HEK293 (cell line): ENCODE data around the gene TFAP2B.

Experiments
- CTCF ChIA-PET: fragments of 350-600 bp; formaldehyde crosslinking; extraction: SDS; loops from one replicate; lab custom pipeline; 2021; ENCODE audit warnings: antibody characterized with exemption; lab: Yijun Ruan, JAX
- POLR2A ChIA-PET: fragments of 300-600 bp; formaldehyde crosslinking; extraction: SDS; loops from one replicate; lab custom pipeline; 2020; ENCODE audit warnings: antibody characterized with exemption, inconsistent platforms; lab: Yijun Ruan, JAX
- H3K27ac ChIP-seq: fragments of 200-500 bp; sonication (Bioruptor generic); 2 replicates; pipeline ENCODE4 v1.5.1; 2014; ENCODE audit warnings: low read depth, low read length, control low read depth, inconsistent platforms; ENCODE audit errors: extremely low read depth
- H3K36me3 ChIP-seq, 2 experiments: fragments of 200-500 bp in 1 of 2; sonication (Bioruptor generic) in 1 of 2; 1 replicate in 1 of 2; 2 replicates in 1 of 2; pipeline ENCODE4 v1.5.1; 2014 to 2017; ENCODE audit warnings: inconsistent platforms in 2 of 2, low read length in 2 of 2; ENCODE audit not compliant: control insufficient read depth in 2 of 2, insufficient read depth in 1 of 2
- H3K4me1 ChIP-seq: fragments of 200-500 bp; sonication (Bioruptor generic); 2 replicates; pipeline ENCODE4 v1.5.1; 2014; ENCODE audit warnings: mild to moderate bottlenecking, low read length, inconsistent platforms; ENCODE audit not compliant: control insufficient read depth, insufficient read depth
- H3K4me3 ChIP-seq: 2 replicates; pipeline ENCODE4 v1.5.1; 2011; ENCODE audit warnings: low read depth, mild to moderate bottlenecking, control low read depth, low read length, moderate library complexity
- H3K9me3 ChIP-seq: fragments of 200-500 bp; sonication (Bioruptor generic); 2 replicates; pipeline ENCODE4 v1.5.1; 2014; ENCODE audit warnings: low read depth, low read length, inconsistent platforms; ENCODE audit not compliant: control insufficient read depth, insufficient read depth
- KLF7 ChIP-seq: fragments of 450-650 bp; formaldehyde crosslinking; IDR thresholded peaks from 2 replicates; pipeline ENCODE4 v1.5.1; 2016; ENCODE audit warnings: missing biosample characterization, missing genetic modification characterization, borderline replicate concordance
- MEIS1 ChIP-seq: sonication (generic); formaldehyde crosslinking; IDR thresholded peaks from 2 replicates; pipeline ENCODE4 v1.8.1; 2022; ENCODE audit warnings: missing genetic modification reagents, mild to moderate bottlenecking, borderline replicate concordance
- OSR2 ChIP-seq: fragments of 450-650 bp; formaldehyde crosslinking; IDR thresholded peaks from 2 replicates; pipeline ENCODE4 v1.5.1; 2016; ENCODE audit warnings: missing biosample characterization, missing genetic modification characterization
- ZBTB1 ChIP-seq: fragments of 450-650 bp; formaldehyde crosslinking; IDR thresholded peaks from 2 replicates; pipeline ENCODE4 v1.5.1; 2016; ENCODE audit warnings: missing biosample characterization, missing genetic modification characterization
- ZBTB6 ChIP-seq: fragments of 450-650 bp; formaldehyde crosslinking; IDR thresholded peaks from 2 replicates; pipeline ENCODE4 v1.5.1; 2017; ENCODE audit warnings: missing biosample characterization, missing genetic modification characterization
- ZBTB8A ChIP-seq: fragments of 450-650 bp; formaldehyde crosslinking; IDR thresholded peaks from 2 replicates; pipeline ENCODE4 v1.5.1; 2016; ENCODE audit warnings: missing biosample characterization, missing genetic modification characterization
- ZFP3 ChIP-seq: fragments of 450-650 bp; formaldehyde crosslinking; IDR thresholded peaks from 2 replicates; pipeline ENCODE4 v1.5.1; 2016; ENCODE audit warnings: low read depth, missing biosample characterization, missing genetic modification characterization
- ZNF10 ChIP-seq: fragments of 450-650 bp; formaldehyde crosslinking; IDR thresholded peaks from 2 replicates; pipeline ENCODE4 v1.5.1; 2017; ENCODE audit warnings: missing biosample characterization, missing genetic modification characterization
- ZNF133 ChIP-seq: fragments of 450-650 bp; formaldehyde crosslinking; IDR thresholded peaks from 2 replicates; pipeline ENCODE4 v1.5.1; 2016; ENCODE audit warnings: missing biosample characterization, missing genetic modification characterization
- ZNF335 ChIP-seq: fragments of 450-650 bp; formaldehyde crosslinking; conservative IDR thresholded peaks from 2 replicates; pipeline ENCODE4 v1.5.1; 2016; ENCODE audit warnings: missing biosample characterization, missing genetic modification characterization
- ZNF433 ChIP-seq: fragments of 450-650 bp; formaldehyde crosslinking; IDR thresholded peaks from 2 replicates; pipeline ENCODE4 v1.5.1; 2016; ENCODE audit warnings: missing biosample characterization, missing genetic modification characterization, low read depth
- ZNF623 ChIP-seq: fragments of 450-650 bp; formaldehyde crosslinking; IDR thresholded peaks from 2 replicates; pipeline ENCODE4 v1.5.1; 2016; ENCODE audit warnings: missing biosample characterization, missing genetic modification characterization
- ZNF654 ChIP-seq: fragments of 450-650 bp; formaldehyde crosslinking; IDR thresholded peaks from 2 replicates; pipeline ENCODE4 v1.5.1; 2016; ENCODE audit warnings: low read depth, missing biosample characterization, missing genetic modification characterization
- ZNF704 ChIP-seq: fragments of 450-650 bp; formaldehyde crosslinking; IDR thresholded peaks from 2 replicates; pipeline ENCODE4 v1.5.1; 2016; ENCODE audit warnings: missing biosample characterization, missing genetic modification characterization
- ZNF792 ChIP-seq: fragments of 450-650 bp; formaldehyde crosslinking; IDR thresholded peaks from 2 replicates; pipeline ENCODE4 v1.5.1; 2016; ENCODE audit warnings: missing biosample characterization, missing genetic modification characterization
- ZSCAN16 ChIP-seq: fragments of 450-650 bp; formaldehyde crosslinking; IDR thresholded peaks from 2 replicates; pipeline ENCODE4 v1.5.1; 2016; ENCODE audit warnings: missing biosample characterization, missing genetic modification characterization
- TF ChIP-seq, protein P1 (sequence below): fragments of 450-650 bp; formaldehyde crosslinking; IDR thresholded peaks from 2 replicates; pipeline ENCODE4 v1.5.1; 2016; ENCODE audit warnings: missing biosample characterization, missing genetic modification characterization
- TF ChIP-seq, protein P2 (sequence below): fragments of 450-650 bp; formaldehyde crosslinking; IDR thresholded peaks from 2 replicates; pipeline ENCODE4 v1.5.1; 2017; ENCODE audit warnings: missing biosample characterization, mild to moderate bottlenecking, missing genetic modification characterization, moderate library complexity
- TF ChIP-seq, protein P3 (sequence below): fragments of 450-650 bp; formaldehyde crosslinking; IDR thresholded peaks from 2 replicates; pipeline ENCODE4 v1.5.1; 2016; ENCODE audit warnings: missing biosample characterization, missing genetic modification characterization
- TF ChIP-seq, protein P4 (sequence below): IDR thresholded peaks from 2 replicates; pipeline ENCODE4 v1.6.1; 2011; ENCODE audit warnings: mild to moderate bottlenecking, low read depth, low read length, borderline replicate concordance

The TFAP2B gene

GRCh38 chr6:50791900-50792508 lies 26.7 kb upstream of the TFAP2B start:
- ChIA-PET POLR2A (no interaction called here), CTCF (interaction anchor here (0.5 to 1.2 kb wide), 4 partner anchors 11 to 1053 kb away, joined by 3 to 5 read pairs (median 4); no protein-coding TSS in a partner anchor)
- H3K4me3 ChIP-seq = no peak overlapping the region
- H3K27ac ChIP-seq = no peak overlapping the region
- H3K9me3 ChIP-seq = no peaks in the 10 kb centered on the region
- TF ChIP-seq, protein P1, sequence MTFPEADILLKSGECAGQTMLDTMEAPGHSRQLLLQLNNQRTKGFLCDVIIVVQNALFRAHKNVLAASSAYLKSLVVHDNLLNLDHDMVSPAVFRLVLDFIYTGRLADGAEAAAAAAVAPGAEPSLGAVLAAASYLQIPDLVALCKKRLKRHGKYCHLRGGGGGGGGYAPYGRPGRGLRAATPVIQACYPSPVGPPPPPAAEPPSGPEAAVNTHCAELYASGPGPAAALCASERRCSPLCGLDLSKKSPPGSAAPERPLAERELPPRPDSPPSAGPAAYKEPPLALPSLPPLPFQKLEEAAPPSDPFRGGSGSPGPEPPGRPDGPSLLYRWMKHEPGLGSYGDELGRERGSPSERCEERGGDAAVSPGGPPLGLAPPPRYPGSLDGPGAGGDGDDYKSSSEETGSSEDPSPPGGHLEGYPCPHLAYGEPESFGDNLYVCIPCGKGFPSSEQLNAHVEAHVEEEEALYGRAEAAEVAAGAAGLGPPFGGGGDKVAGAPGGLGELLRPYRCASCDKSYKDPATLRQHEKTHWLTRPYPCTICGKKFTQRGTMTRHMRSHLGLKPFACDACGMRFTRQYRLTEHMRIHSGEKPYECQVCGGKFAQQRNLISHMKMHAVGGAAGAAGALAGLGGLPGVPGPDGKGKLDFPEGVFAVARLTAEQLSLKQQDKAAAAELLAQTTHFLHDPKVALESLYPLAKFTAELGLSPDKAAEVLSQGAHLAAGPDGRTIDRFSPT (tag by site-specific recombination) = no peak
- TF ChIP-seq ZNF335 (tag by site-specific recombination) = no peak
- TF ChIP-seq KLF7 (tag by site-specific recombination) = no peak
- TF ChIP-seq ZNF623 (tag by site-specific recombination) = no peak
- TF ChIP-seq ZSCAN16 (tag by site-specific recombination) = no peak
- TF ChIP-seq, protein P2, sequence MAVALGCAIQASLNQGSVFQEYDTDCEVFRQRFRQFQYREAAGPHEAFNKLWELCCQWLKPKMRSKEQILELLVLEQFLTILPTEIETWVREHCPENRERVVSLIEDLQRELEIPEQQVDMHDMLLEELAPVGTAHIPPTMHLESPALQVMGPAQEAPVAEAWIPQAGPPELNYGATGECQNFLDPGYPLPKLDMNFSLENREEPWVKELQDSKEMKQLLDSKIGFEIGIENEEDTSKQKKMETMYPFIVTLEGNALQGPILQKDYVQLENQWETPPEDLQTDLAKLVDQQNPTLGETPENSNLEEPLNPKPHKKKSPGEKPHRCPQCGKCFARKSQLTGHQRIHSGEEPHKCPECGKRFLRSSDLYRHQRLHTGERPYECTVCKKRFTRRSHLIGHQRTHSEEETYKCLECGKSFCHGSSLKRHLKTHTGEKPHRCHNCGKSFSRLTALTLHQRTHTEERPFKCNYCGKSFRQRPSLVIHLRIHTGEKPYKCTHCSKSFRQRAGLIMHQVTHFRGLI (tag by site-specific recombination) = no peak
- TF ChIP-seq ZNF654 (tag by site-specific recombination) = peak; percentile 57
- no peak for TF ChIP-seq ZNF433 (tag by site-specific recombination)
- no peak for TF ChIP-seq MEIS1
- no peaks in the 10 kb centered on the region for H3K4me1 ChIP-seq
- H3K36me3 ChIP-seq = no peaks in the 10 kb centered on the region

DNA sequence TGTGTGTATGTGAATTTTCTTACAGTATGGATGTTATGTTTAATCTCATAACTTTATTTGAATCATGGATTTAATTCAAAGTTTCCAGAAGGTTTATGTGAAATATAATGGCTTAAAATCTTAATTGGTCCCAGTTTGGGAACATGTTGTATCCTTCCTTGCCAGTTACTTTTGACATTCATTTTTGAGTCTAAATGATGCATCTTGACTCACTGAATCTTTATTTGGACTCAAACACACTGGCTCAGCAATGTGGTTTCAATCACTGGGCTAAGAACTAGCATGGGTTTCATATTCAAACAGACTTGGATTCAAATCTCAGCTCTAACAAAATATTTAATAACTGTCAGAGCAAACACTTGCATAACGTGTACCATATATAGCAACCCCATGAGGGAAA lies 25.9 kb upstream of the TFAP2B start:
- CTCF ChIA-PET = interaction anchor here (0.5 to 1.2 kb wide), 5 partner anchors 11 to 1052 kb away, joined by 3 to 5 read pairs (median 4); no protein-coding TSS in a partner anchor
- no peaks in the 10 kb centered on the region for H3K9me3 ChIP-seq
- TF ChIP-seq ZFP3 (tag by site-specific recombination) (no peak), OSR2 (no peak), ZNF704 (tag by site-specific recombination) (no peak), ZBTB8A (no peak), ZBTB6 (tag by site-specific recombination) (no peak), ZBTB1 (tag by site-specific recombination) (no peak), ZNF133 (tag by site-specific recombination) (no peak), ZNF10 (tag by site-specific recombination) (no peak), ZNF792 (tag by site-specific recombination) (no peak)
- TF ChIP-seq, protein P3, sequence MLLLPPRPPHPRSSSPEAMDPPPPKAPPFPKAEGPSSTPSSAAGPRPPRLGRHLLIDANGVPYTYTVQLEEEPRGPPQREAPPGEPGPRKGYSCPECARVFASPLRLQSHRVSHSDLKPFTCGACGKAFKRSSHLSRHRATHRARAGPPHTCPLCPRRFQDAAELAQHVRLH = no peak
- TF ChIP-seq, protein P4, sequence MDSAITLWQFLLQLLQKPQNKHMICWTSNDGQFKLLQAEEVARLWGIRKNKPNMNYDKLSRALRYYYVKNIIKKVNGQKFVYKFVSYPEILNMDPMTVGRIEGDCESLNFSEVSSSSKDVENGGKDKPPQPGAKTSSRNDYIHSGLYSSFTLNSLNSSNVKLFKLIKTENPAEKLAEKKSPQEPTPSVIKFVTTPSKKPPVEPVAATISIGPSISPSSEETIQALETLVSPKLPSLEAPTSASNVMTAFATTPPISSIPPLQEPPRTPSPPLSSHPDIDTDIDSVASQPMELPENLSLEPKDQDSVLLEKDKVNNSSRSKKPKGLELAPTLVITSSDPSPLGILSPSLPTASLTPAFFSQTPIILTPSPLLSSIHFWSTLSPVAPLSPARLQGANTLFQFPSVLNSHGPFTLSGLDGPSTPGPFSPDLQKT = no peak
- TF ChIP-seq, all 188 proteins: peak for 0
- Histone ChIP-seq H3K27ac (no peak overlapping the region), H3K4me1 (no peaks in the 10 kb centered on the region), H3K4me3 (no peak overlapping the region), H3K36me3 (no peaks in the 10 kb centered on the region)
- POLR2A ChIA-PET = no interaction called here
